ENCODE data around the gene ZDHHC7.

GRCh38 chr16:85037721-85038120 lies 26.4 kb upstream of the ZDHHC7 start:
- no peak for TF ChIP-seq CTCF (conservative IDR thresholded peaks at IDR 0.05 in 1 of 2, IDR thresholded peaks at IDR 0.05 in 1 of 2; ENCODE audit: extremely low read depth in 1 of 2, insufficient read depth in 1 of 2, low read depth in 1 of 2, low read length in 2 of 2)
- TF ChIP-seq EZH2 (IDR thresholded peaks at IDR 0.05; ENCODE audit: borderline replicate concordance, low read length), result no peak
